Measurements from ENCODE around the gene TPBGL. TPM values are rescaled to one million over a fixed set of nuclear protein-coding genes. Genes with fewer than 3 reads are reported as not detected.

TPBGL gene
- total RNA-seq, 2 experiments from 2014 or later: 0.18 to 0.20 TPM

DNA sequence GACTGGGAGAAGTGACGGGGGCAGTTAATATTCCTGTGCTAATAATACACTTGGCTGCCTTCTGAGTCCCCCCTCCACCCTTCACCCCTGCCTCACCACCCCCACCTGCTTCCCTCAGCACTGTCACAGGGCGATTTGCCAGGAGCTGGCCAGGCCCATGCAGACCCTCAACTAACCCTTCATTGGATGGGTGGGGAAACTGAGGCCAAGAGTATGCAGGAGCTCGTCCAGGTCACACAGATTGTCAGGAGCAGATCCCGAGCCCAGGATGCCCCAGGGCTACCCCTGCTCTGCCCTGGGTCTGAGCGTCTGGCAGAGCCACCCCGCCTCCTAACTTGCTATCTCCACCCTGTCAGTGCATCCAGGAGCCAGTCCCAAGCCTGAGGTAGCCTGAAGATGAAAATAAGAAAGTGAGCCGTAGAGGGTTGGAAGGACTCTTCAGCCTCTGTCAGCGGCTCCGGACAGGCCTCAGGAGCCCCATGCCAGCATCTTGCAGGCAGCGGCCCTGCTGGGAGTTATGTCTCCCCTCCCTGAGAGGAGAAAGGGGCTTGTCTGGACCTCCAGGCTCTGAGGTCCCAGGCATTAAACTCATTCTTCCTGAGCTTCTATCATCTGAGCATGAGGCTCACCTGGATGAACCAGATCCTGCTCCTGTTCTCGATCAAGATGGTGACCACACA is 6.2 kb downstream of the TPBGL start:
- peaks cover 18% of the 10 kb centered on the region for H3K27me3 Mint-ChIP-seq
- ATAC-seq (no peak), DNase-seq (no peak)
- POLR2A ChIA-PET: no interaction called here
- no peaks in the 10 kb centered on the region for H3K9me3 Mint-ChIP-seq
- H3K4me1 Mint-ChIP-seq (ENCODE audit: low read depth): peaks cover 4% of the 10 kb centered on the region
- TF ChIP-seq, protein P1, sequence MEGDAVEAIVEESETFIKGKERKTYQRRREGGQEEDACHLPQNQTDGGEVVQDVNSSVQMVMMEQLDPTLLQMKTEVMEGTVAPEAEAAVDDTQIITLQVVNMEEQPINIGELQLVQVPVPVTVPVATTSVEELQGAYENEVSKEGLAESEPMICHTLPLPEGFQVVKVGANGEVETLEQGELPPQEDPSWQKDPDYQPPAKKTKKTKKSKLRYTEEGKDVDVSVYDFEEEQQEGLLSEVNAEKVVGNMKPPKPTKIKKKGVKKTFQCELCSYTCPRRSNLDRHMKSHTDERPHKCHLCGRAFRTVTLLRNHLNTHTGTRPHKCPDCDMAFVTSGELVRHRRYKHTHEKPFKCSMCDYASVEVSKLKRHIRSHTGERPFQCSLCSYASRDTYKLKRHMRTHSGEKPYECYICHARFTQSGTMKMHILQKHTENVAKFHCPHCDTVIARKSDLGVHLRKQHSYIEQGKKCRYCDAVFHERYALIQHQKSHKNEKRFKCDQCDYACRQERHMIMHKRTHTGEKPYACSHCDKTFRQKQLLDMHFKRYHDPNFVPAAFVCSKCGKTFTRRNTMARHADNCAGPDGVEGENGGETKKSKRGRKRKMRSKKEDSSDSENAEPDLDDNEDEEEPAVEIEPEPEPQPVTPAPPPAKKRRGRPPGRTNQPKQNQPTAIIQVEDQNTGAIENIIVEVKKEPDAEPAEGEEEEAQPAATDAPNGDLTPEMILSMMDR (IDR thresholded peaks at IDR 0.05): no peak
- intact Hi-C loops (cut with micrococcal nuclease): loop anchor here (5.0 kb wide), 1 partner anchor 320 kb away; no protein-coding TSS in a partner anchor
- no peak overlapping the region for H3K4me3 Mint-ChIP-seq
- no peak overlapping the region for H3K27ac Mint-ChIP-seq
- CTCF ChIA-PET: interaction anchor here (1.0 to 19.6 kb wide), 6 partner anchors 14 to 317 kb away, joined by 3 to 663 read pairs (median 12); partner anchors contain the start of gene SLCO2B1
- H3K36me3 Mint-ChIP-seq (ENCODE audit: low read depth): no peaks in the 10 kb centered on the region

DNA sequence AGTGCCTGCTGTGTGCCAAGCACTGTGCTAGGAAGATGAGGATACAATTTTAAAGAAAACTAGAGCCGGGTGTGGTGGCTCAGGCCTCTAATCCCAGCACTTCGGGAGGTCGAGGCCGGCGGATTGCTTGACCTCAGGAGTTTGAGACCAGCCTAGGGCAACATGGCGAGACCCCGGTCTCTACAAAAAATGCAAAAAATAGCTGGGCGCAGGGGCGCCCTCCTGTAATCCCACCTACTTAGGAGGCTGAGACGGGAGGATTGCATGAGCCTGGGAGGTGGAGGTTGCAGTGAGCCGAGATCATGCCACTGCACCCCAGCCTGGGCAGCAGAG is 8.3 kb downstream of the TPBGL start:
- Mint-ChIP-seq H3K4me3 (no peak overlapping the region), H3K4me1 (ENCODE audit: low read depth) (no peaks in the 10 kb centered on the region), H3K9me3 (no peaks in the 10 kb centered on the region), H3K27ac (no peak overlapping the region), H3K36me3 (ENCODE audit: low read depth) (no peaks in the 10 kb centered on the region), H3K27me3 (peaks cover 2% of the 10 kb centered on the region)
- TF ChIP-seq, protein P1 (IDR thresholded peaks at IDR 0.05): peak; percentile 61
- ChIA-PET POLR2A (interaction anchor here (1.0 to 4.0 kb wide), 3 partner anchors 7 to 104 kb away, joined by 4 to 15 read pairs (median 4); partner anchors contain the start of gene TPBGL), CTCF (interaction anchor here (0.7 to 19.6 kb wide), 52 partner anchors 9 to 509 kb away, joined by 3 to 663 read pairs (median 6); partner anchors contain the start of genes SLCO2B1, SPCS2, TPBGL and XRRA1)
- ATAC-seq (no peak), DNase-seq (no peak)
- intact Hi-C loops (cut with micrococcal nuclease): loop anchor here (2.0 to 5.0 kb wide), 3 partner anchors 108 to 322 kb away; no protein-coding TSS in a partner anchor

GRCh38 chr11:75249704-75250103 is 9.1 kb downstream of the TPBGL start:
- DNase-seq (no peak), ATAC-seq (no peak)
- ChIA-PET CTCF (interaction anchor here (0.6 to 19.6 kb wide), 18 partner anchors 8 to 285 kb away, joined by 3 to 663 read pairs (median 10); partner anchors contain the start of genes SLCO2B1 and TPBGL), POLR2A (interaction anchor here (1.7 to 4.0 kb wide), 2 partner anchors 8 to 12 kb away, joined by 4 to 15 read pairs; partner anchors contain the start of gene TPBGL)
- Mint-ChIP-seq H3K4me1 (ENCODE audit: low read depth) (no peaks in the 10 kb centered on the region), H3K9me3 (no peaks in the 10 kb centered on the region), H3K27me3 (no peaks in the 10 kb centered on the region), H3K4me3 (no peak overlapping the region), H3K27ac (no peak overlapping the region), H3K36me3 (ENCODE audit: low read depth) (no peaks in the 10 kb centered on the region)
- TF ChIP-seq, protein P1 (IDR thresholded peaks at IDR 0.05): no peak
- intact Hi-C loops (cut with micrococcal nuclease): loop anchor here (2.0 to 5.0 kb wide), 3 partner anchors 109 to 322 kb away; no protein-coding TSS in a partner anchor

DNA sequence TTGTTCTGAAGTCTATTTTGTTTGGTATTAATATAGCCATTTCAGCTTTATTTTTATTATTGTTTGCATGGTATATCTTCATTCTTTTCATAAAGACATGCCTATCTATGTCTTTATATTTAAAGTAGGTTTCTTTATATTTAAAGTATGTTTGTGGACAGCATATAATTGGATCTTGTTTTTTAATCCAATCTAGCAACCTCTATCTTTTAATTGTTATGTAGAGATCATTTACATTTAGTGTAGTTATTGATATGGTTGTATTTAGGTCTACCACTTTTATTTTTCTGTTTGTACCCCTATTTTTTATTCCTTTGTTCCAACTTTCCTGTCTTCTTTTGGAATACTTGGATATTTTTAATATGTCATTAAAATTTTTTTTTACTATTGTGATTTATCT is 13.8 kb downstream of the TPBGL start:
- TF ChIP-seq, protein P1 (IDR thresholded peaks at IDR 0.05): no peak
- Mint-ChIP-seq H3K27me3 (no peaks in the 10 kb centered on the region), H3K9me3 (no peaks in the 10 kb centered on the region), H3K4me1 (ENCODE audit: low read depth) (no peaks in the 10 kb centered on the region), H3K27ac (no peak overlapping the region), H3K36me3 (ENCODE audit: low read depth) (no peaks in the 10 kb centered on the region), H3K4me3 (no peak overlapping the region)
- ATAC-seq (no peak), DNase-seq (no peak)
- ChIA-PET POLR2A (no interaction called here), CTCF (interaction anchor here (1.3 to 2.3 kb wide), 3 partner anchors 13 to 114 kb away, joined by 4 to 12 read pairs (median 8); partner anchors contain the start of gene TPBGL)
- intact Hi-C loops (cut with micrococcal nuclease): no loop called here

Data from activated CD8-positive, alpha-beta T cell treated with anti-CD3 and anti-CD28 coated beads for 36 hours (primary cell).